HEK293 (cell line): ENCODE data around the gene DCUN1D2.

Experiments
- CTCF ChIA-PET: fragments of 350-600 bp; formaldehyde crosslinking; extraction: SDS; loops from one replicate; lab custom pipeline; 2021; ENCODE audit warnings: antibody characterized with exemption; lab: Yijun Ruan, JAX
- POLR2A ChIA-PET: fragments of 300-600 bp; formaldehyde crosslinking; extraction: SDS; loops from one replicate; lab custom pipeline; 2020; ENCODE audit warnings: antibody characterized with exemption, inconsistent platforms; lab: Yijun Ruan, JAX
- H3K27ac ChIP-seq: fragments of 200-500 bp; sonication (Bioruptor generic); 2 replicates; pipeline ENCODE4 v1.5.1; 2014; ENCODE audit warnings: low read depth, low read length, control low read depth, inconsistent platforms; ENCODE audit errors: extremely low read depth
- H3K36me3 ChIP-seq, 2 experiments: fragments of 200-500 bp in 1 of 2; sonication (Bioruptor generic) in 1 of 2; 1 replicate in 1 of 2; 2 replicates in 1 of 2; pipeline ENCODE4 v1.5.1; 2014 to 2017; ENCODE audit warnings: inconsistent platforms in 2 of 2, low read length in 2 of 2; ENCODE audit not compliant: control insufficient read depth in 2 of 2, insufficient read depth in 1 of 2
- H3K4me1 ChIP-seq: fragments of 200-500 bp; sonication (Bioruptor generic); 2 replicates; pipeline ENCODE4 v1.5.1; 2014; ENCODE audit warnings: mild to moderate bottlenecking, low read length, inconsistent platforms; ENCODE audit not compliant: control insufficient read depth, insufficient read depth
- H3K4me3 ChIP-seq: 2 replicates; pipeline ENCODE4 v1.5.1; 2011; ENCODE audit warnings: low read depth, mild to moderate bottlenecking, control low read depth, low read length, moderate library complexity
- H3K9me3 ChIP-seq: fragments of 200-500 bp; sonication (Bioruptor generic); 2 replicates; pipeline ENCODE4 v1.5.1; 2014; ENCODE audit warnings: low read depth, low read length, inconsistent platforms; ENCODE audit not compliant: control insufficient read depth, insufficient read depth
- GFI1B ChIP-seq: fragments of 450-650 bp; formaldehyde crosslinking; IDR thresholded peaks from 2 replicates; pipeline ENCODE4 v1.5.1; 2016; ENCODE audit warnings: missing biosample characterization, missing genetic modification characterization
- GLIS2 ChIP-seq: fragments of 450-650 bp; formaldehyde crosslinking; IDR thresholded peaks from 2 replicates; pipeline ENCODE4 v1.5.1; 2016; ENCODE audit warnings: missing biosample characterization, missing genetic modification characterization
- TRIM28 ChIP-seq: IDR thresholded peaks from 2 replicates; pipeline ENCODE4 v1.6.1; 2011; ENCODE audit warnings: low read length, control low read depth, borderline replicate concordance
- ZBTB21 ChIP-seq: fragments of 450-650 bp; formaldehyde crosslinking; IDR thresholded peaks from 2 replicates; pipeline ENCODE4 v1.5.1; 2017; ENCODE audit warnings: missing biosample characterization, missing genetic modification characterization
- ZEB2 ChIP-seq: fragments of 450-650 bp; formaldehyde crosslinking; IDR thresholded peaks from 2 replicates; pipeline ENCODE4 v1.5.1; 2016; ENCODE audit warnings: missing biosample characterization, missing genetic modification characterization
- ZFP3 ChIP-seq: fragments of 450-650 bp; formaldehyde crosslinking; IDR thresholded peaks from 2 replicates; pipeline ENCODE4 v1.5.1; 2016; ENCODE audit warnings: low read depth, missing biosample characterization, missing genetic modification characterization
- ZFP69B ChIP-seq: fragments of 450-650 bp; formaldehyde crosslinking; IDR thresholded peaks from 2 replicates; pipeline ENCODE4 v1.5.1; 2016; ENCODE audit warnings: missing biosample characterization, missing genetic modification characterization
- ZIC2 ChIP-seq: fragments of 450-650 bp; formaldehyde crosslinking; IDR thresholded peaks from 2 replicates; pipeline ENCODE4 v1.5.1; 2016; ENCODE audit warnings: missing biosample characterization, missing genetic modification characterization
- ZNF114 ChIP-seq: fragments of 450-650 bp; formaldehyde crosslinking; IDR thresholded peaks from 2 replicates; pipeline ENCODE4 v1.5.0; 2017; ENCODE audit warnings: missing biosample characterization, missing genetic modification characterization
- ZNF132 ChIP-seq: fragments of 450-650 bp; formaldehyde crosslinking; IDR thresholded peaks from 2 replicates; pipeline ENCODE4 v1.5.1; 2017; ENCODE audit warnings: missing biosample characterization, missing genetic modification characterization, borderline replicate concordance
- ZNF146 ChIP-seq: fragments of 450-650 bp; formaldehyde crosslinking; IDR thresholded peaks from 2 replicates; pipeline ENCODE4 v1.5.1; 2016; ENCODE audit warnings: missing biosample characterization, missing genetic modification characterization
- ZNF157 ChIP-seq: fragments of 450-650 bp; formaldehyde crosslinking; IDR thresholded peaks from 2 replicates; pipeline ENCODE4 v1.5.1; 2016; ENCODE audit warnings: missing biosample characterization, missing genetic modification characterization
- ZNF529 ChIP-seq: fragments of 450-650 bp; formaldehyde crosslinking; IDR thresholded peaks from 2 replicates; pipeline ENCODE4 v1.5.1; 2017; ENCODE audit warnings: missing genetic modification characterization, missing biosample characterization; ENCODE audit not compliant: insufficient replicate concordance
- ZNF561 ChIP-seq: fragments of 450-650 bp; IDR thresholded peaks from 2 replicates; pipeline ENCODE4 v1.5.1; 2018; ENCODE audit warnings: missing biosample characterization, missing genetic modification characterization, borderline replicate concordance
- ZNF596 ChIP-seq: fragments of 450-650 bp; IDR thresholded peaks from 2 replicates; pipeline ENCODE4 v1.5.0; 2018; ENCODE audit warnings: missing biosample characterization, mild to moderate bottlenecking, missing genetic modification characterization, moderate library complexity
- ZNF600 ChIP-seq: fragments of 450-650 bp; formaldehyde crosslinking; IDR thresholded peaks from 2 replicates; pipeline ENCODE4 v1.5.1; 2016; ENCODE audit warnings: missing biosample characterization, missing genetic modification characterization
- ZNF692 ChIP-seq: fragments of 450-650 bp; formaldehyde crosslinking; IDR thresholded peaks from 2 replicates; pipeline ENCODE4 v1.5.1; 2016; ENCODE audit warnings: missing biosample characterization, missing genetic modification characterization
- ZNF792 ChIP-seq: fragments of 450-650 bp; formaldehyde crosslinking; IDR thresholded peaks from 2 replicates; pipeline ENCODE4 v1.5.1; 2016; ENCODE audit warnings: missing biosample characterization, missing genetic modification characterization
- TF ChIP-seq, protein P1 (sequence below): fragments of 450-650 bp; formaldehyde crosslinking; IDR thresholded peaks from 2 replicates; pipeline ENCODE4 v1.5.1; 2016; ENCODE audit warnings: missing biosample characterization, missing genetic modification characterization
- TF ChIP-seq, protein P2 (sequence below): fragments of 450-650 bp; formaldehyde crosslinking; IDR thresholded peaks from 2 replicates; pipeline ENCODE4 v1.5.1; 2016; ENCODE audit warnings: missing biosample characterization, missing genetic modification characterization
- TF ChIP-seq, protein P3 (sequence below): fragments of 450-650 bp; formaldehyde crosslinking; IDR thresholded peaks from 2 replicates; pipeline ENCODE4 v1.5.1; 2017; ENCODE audit warnings: missing biosample characterization, missing genetic modification characterization
- TF ChIP-seq, protein P4 (sequence below): fragments of 450-650 bp; formaldehyde crosslinking; IDR thresholded peaks from 2 replicates; pipeline ENCODE4 v1.5.1; 2016; ENCODE audit warnings: missing biosample characterization, missing genetic modification characterization

Gene DCUN1D2

GRCh38 chr13:113456116-113456702 is 34.3 kb downstream of the DCUN1D2 start:
- POLR2A ChIA-PET = no interaction called here
- CTCF ChIA-PET = no interaction called here
- Histone ChIP-seq H3K27ac (no peak overlapping the region), H3K9me3 (no peaks in the 10 kb centered on the region), H3K4me3 (no peak overlapping the region), H3K4me1 (peaks cover 4% of the 10 kb centered on the region; the same call in 1 of the 2 replicates), H3K36me3 (peaks cover 3 to 65% of the 10 kb centered on the region in 2 experiments; a peak in 1 of 3 replicates)
- TF ChIP-seq GFI1B (no peak), GLIS2 (tag by site-specific recombination) (no peak), ZFP69B (tag by site-specific recombination) (no peak), ZNF600 (tag by site-specific recombination) (peak; percentile 71; the same call in 1 of the 2 replicates)

DNA sequence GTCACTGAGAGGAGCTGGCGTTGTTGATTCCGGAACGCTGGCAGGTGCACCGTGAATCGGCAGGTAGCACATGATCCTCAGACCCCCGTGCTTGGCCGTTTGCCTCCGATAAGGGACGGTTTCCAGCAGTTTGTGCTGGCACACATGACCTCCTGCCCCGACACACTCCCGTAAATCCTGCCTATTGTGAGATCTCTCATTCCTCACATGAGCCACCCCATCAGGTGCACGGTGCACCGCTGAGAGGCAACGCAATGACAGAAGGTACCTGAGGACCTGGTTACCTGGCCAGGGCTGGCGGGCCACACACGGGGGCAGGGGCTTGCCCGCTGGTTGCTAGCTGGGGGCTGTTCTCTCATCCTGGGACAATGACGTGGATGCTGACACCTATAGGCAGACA is 35.1 kb downstream of the DCUN1D2 start:
- TF ChIP-seq ZNF600 (tag by site-specific recombination) = peak; percentile 80
- TF ChIP-seq ZNF114 (tag by site-specific recombination) = no peak
- TF ChIP-seq TRIM28 = no peak
- no peak for TF ChIP-seq ZNF561 (tag by site-specific recombination)
- TF ChIP-seq ZNF132 (tag by site-specific recombination) = no peak
- TF ChIP-seq ZNF792 = no peak
- TF ChIP-seq ZEB2 (tag by site-specific recombination) = 0 out of 2 replicates have a peak, but pooled peaks have one; percentile 12
- no peak for TF ChIP-seq ZIC2 (tag by site-specific recombination)
- TF ChIP-seq ZBTB21 (tag by site-specific recombination) = no peak
- no peak for TF ChIP-seq ZNF157 (tag by site-specific recombination)
- H3K9me3 ChIP-seq = no peaks in the 10 kb centered on the region
- peaks cover 3 to 57% of the 10 kb centered on the region in 2 experiments; a peak in 1 of 3 replicates for H3K36me3 ChIP-seq
- H3K4me1 ChIP-seq = peaks cover 4% of the 10 kb centered on the region; the same call in 1 of the 2 replicates
- H3K27ac ChIP-seq = no peak overlapping the region
- ChIA-PET POLR2A (no interaction called here), CTCF (interaction anchor here (1.0 kb wide), 1 partner anchor 34 kb away, joined by 4 read pairs; no protein-coding TSS in a partner anchor)
- no peak overlapping the region for H3K4me3 ChIP-seq

DNA sequence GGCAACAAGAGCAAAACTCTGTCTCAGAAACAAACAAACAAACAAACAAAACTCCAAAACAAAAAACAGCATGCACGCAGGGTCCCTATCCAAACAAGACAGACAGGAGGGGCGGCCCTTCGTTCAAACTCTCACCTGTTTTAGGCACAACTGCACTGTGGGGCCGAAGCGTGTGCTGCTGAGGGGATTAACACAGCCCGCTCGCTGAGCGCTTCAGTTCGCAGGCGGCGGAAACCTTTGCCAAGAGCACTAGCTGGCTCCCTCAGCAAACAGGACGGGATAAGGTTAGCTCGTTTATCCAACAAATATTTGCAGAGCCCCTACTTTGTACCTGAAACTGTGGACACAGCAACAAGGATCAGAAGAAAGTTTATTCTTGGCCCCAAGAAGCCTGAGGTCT is 35.6 kb downstream of the DCUN1D2 start:
- H3K4me1 ChIP-seq = peaks cover 4% of the 10 kb centered on the region; the same call in 1 of the 2 replicates
- H3K9me3 ChIP-seq = no peaks in the 10 kb centered on the region
- CTCF ChIA-PET = interaction anchor here (1.0 kb wide), 1 partner anchor 34 kb away, joined by 4 read pairs; no protein-coding TSS in a partner anchor
- TF ChIP-seq, protein P1, sequence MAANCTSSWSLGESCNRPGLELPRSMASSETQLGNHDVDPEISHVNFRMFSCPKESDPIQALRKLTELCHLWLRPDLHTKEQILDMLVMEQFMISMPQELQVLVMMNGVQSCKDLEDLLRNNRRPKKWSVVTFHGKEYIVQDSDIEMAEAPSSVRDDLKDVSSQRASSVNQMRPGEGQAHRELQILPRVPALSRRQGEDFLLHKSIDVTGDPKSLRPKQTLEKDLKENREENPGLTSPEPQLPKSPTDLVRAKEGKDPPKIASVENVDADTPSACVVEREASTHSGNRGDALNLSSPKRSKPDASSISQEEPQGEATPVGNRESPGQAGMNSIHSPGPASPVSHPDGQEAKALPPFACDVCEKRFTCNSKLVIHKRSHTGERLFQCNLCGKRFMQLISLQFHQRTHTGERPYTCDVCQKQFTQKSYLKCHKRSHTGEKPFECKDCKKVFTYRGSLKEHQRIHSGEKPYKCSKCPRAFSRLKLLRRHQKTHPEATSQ (tag by site-specific recombination) = no peak
- TF ChIP-seq ZFP3 (tag by site-specific recombination) (no peak), ZNF529 (tag by site-specific recombination) (no peak), ZNF146 (no peak), ZNF596 (tag by site-specific recombination) (no peak), ZNF692 (no peak)
- TF ChIP-seq, protein P2, sequence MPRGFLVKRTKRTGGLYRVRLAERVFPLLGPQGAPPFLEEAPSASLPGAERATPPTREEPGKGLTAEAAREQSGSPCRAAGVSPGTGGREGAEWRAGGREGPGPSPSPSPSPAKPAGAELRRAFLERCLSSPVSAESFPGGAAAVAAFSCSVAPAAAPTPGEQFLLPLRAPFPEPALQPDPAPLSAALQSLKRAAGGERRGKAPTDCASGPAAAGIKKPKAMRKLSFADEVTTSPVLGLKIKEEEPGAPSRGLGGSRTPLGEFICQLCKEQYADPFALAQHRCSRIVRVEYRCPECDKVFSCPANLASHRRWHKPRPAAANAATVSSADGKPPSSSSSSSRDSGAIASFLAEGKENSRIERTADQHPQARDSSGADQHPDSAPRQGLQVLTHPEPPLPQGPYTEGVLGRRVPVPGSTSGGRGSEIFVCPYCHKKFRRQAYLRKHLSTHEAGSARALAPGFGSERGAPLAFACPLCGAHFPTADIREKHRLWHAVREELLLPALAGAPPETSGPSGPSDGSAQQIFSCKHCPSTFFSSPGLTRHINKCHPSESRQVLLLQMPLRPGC (tag by site-specific recombination) = no peak
- TF ChIP-seq, protein P3, sequence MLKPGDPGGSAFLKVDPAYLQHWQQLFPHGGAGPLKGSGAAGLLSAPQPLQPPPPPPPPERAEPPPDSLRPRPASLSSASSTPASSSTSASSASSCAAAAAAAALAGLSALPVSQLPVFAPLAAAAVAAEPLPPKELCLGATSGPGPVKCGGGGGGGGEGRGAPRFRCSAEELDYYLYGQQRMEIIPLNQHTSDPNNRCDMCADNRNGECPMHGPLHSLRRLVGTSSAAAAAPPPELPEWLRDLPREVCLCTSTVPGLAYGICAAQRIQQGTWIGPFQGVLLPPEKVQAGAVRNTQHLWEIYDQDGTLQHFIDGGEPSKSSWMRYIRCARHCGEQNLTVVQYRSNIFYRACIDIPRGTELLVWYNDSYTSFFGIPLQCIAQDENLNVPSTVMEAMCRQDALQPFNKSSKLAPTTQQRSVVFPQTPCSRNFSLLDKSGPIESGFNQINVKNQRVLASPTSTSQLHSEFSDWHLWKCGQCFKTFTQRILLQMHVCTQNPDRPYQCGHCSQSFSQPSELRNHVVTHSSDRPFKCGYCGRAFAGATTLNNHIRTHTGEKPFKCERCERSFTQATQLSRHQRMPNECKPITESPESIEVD = no peak
- TF ChIP-seq, protein P4, sequence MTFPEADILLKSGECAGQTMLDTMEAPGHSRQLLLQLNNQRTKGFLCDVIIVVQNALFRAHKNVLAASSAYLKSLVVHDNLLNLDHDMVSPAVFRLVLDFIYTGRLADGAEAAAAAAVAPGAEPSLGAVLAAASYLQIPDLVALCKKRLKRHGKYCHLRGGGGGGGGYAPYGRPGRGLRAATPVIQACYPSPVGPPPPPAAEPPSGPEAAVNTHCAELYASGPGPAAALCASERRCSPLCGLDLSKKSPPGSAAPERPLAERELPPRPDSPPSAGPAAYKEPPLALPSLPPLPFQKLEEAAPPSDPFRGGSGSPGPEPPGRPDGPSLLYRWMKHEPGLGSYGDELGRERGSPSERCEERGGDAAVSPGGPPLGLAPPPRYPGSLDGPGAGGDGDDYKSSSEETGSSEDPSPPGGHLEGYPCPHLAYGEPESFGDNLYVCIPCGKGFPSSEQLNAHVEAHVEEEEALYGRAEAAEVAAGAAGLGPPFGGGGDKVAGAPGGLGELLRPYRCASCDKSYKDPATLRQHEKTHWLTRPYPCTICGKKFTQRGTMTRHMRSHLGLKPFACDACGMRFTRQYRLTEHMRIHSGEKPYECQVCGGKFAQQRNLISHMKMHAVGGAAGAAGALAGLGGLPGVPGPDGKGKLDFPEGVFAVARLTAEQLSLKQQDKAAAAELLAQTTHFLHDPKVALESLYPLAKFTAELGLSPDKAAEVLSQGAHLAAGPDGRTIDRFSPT (tag by site-specific recombination) = no peak
- H3K4me3 ChIP-seq = no peak overlapping the region
- H3K27ac ChIP-seq = no peak overlapping the region
- peaks cover 2 to 53% of the 10 kb centered on the region in 2 experiments; a peak in 1 of 3 replicates for H3K36me3 ChIP-seq
- POLR2A ChIA-PET = no interaction called here
